CD4-positive, alpha-beta memory T cell (primary cell): ENCODE results near the gene SPHK1. TPM values are rescaled to one million over a fixed set of nuclear protein-coding genes. Genes with fewer than 3 reads are reported as not detected.

Experiments used
- CTCF ChIA-PET: fragments of 350-600 bp; sonication (Branson Sonifier 250); formaldehyde crosslinking; loops from one replicate; lab custom pipeline; 2021; ENCODE audit warnings: inconsistent platforms; ENCODE audit not compliant: partially characterized antibody; lab: Charles Lee
- POLR2A ChIA-PET: fragments of 350-600 bp; sonication (Branson Sonifier 250); formaldehyde crosslinking; loops from one replicate; lab custom pipeline; 2021; ENCODE audit not compliant: partially characterized antibody; lab: Charles Lee
- DNase-seq, 5 donors: peaks; one replicate each; pipeline versions ENCODE4 v3.0.0 to v3.0.0-alpha.2; 2020 to 2022; ENCODE audit warnings: mixed read lengths in 1 of 5
- H3K27ac ChIP-seq: one replicate; pipeline ENCODE4 v1.7.0; 2013; ENCODE audit warnings: low read depth, low read length
- H3K27me3 ChIP-seq: 2 replicates; pipeline ENCODE4 v1.7.0; 2013; ENCODE audit warnings: mild to moderate bottlenecking, low read length, moderate library complexity; ENCODE audit not compliant: insufficient read depth
- H3K36me3 ChIP-seq: 2 replicates; pipeline ENCODE4 v1.7.0; 2013; ENCODE audit warnings: mild to moderate bottlenecking, low read length, moderate library complexity; ENCODE audit not compliant: insufficient read depth
- H3K4me1 ChIP-seq: 2 replicates; pipeline ENCODE4 v1.7.0; 2013; ENCODE audit warnings: mild to moderate bottlenecking, low read length, moderate library complexity; ENCODE audit not compliant: insufficient read depth
- H3K4me3 ChIP-seq, 2 donors: one replicate each; pipeline ENCODE4 v1.7.0; 2013; ENCODE audit warnings: low read length in 2 of 2, mild to moderate bottlenecking in 1 of 2
- H3K9me3 ChIP-seq, 2 donors: one replicate each; pipeline ENCODE4 v1.7.0; 2013; ENCODE audit warnings: low read length in 2 of 2, control low read depth in 1 of 2; ENCODE audit not compliant: control insufficient read depth in 1 of 2
- H3K27ac Mint-ChIP-seq, 7 donors: one replicate each; pipeline ENCODE4 v1.8.0; 2020 to 2021; ENCODE audit warnings: mixed read lengths in 7 of 7, mild to moderate bottlenecking in 6 of 7, inconsistent platforms in 3 of 7, moderate library complexity in 3 of 7
- H3K27me3 Mint-ChIP-seq, 2 donors: one replicate each; pipeline ENCODE4 v1.8.0; 2020 to 2021; ENCODE audit warnings: mixed read lengths in 2 of 2
- H3K36me3 Mint-ChIP-seq, 2 donors: one replicate each; pipeline ENCODE4 v1.8.0; 2020 to 2021; ENCODE audit warnings: mixed read lengths in 2 of 2, inconsistent platforms in 1 of 2, mild to moderate bottlenecking in 1 of 2
- H3K4me1 Mint-ChIP-seq, 4 donors: one replicate each; pipeline ENCODE4 v1.8.0; 2020 to 2021; ENCODE audit warnings: mixed read lengths in 4 of 4, mild to moderate bottlenecking in 1 of 4
- H3K4me3 Mint-ChIP-seq, 8 donors: one replicate each; pipeline ENCODE4 v1.8.0; 2020 to 2021; ENCODE audit warnings: mixed read lengths in 8 of 8, mild to moderate bottlenecking in 7 of 8, moderate library complexity in 6 of 8, inconsistent platforms in 3 of 8
- H3K9me3 Mint-ChIP-seq, 8 donors: one replicate each; pipeline ENCODE4 v1.8.0; 2020 to 2021; ENCODE audit warnings: mixed read lengths in 8 of 8, mild to moderate bottlenecking in 5 of 8, inconsistent platforms in 3 of 8, moderate library complexity in 1 of 8
- intact Hi-C: fragments of 100-400 bp; cut with micrococcal nuclease; formaldehyde crosslinking; loops from one replicate; pipeline ENCODE4 v1.15.1; 2023
- polyA plus RNA-seq, 2 donors: library from polyadenylated mRNA; unstranded; fragments of 300-500 nt; fragmentation: Illumina TruSeq; gene quantifications; one replicate each; pipeline ENCODE4 v1.2.3, GENCODE V29; 2021
- total RNA-seq, 2 experiments: library from RNA; stranded (reverse); gene quantifications; one replicate each; pipeline ENCODE4 v1.2.3, GENCODE V29; 2021

Gene SPHK1
- total and polyA plus RNA-seq, 4 experiments from 2014 or later: 0.29 to 0.70 (median 0.67) TPM; not detected in 1

GRCh38 chr17:76434870-76435269, 50.5 kb downstream of the SPHK1 start:
- no peak for DNase-seq
- H3K9me3 ChIP-seq: no peaks in the 10 kb centered on the region
- Mint-ChIP-seq H3K4me1 (peaks cover 15 to 34% (median 24%) of the 10 kb centered on the region in 4 donors), H3K36me3 (peaks cover 7 to 15% of the 10 kb centered on the region in 2 donors), H3K27me3 (no peaks in the 10 kb centered on the region), H3K4me3 (no peak overlapping the region), H3K9me3 (no peaks in the 10 kb centered on the region), H3K27ac (no peak overlapping the region)
- intact Hi-C loops: no loop called here
- no peak overlapping the region for H3K27ac ChIP-seq
- no peak overlapping the region for H3K4me3 ChIP-seq
- no peaks in the 10 kb centered on the region for H3K36me3 ChIP-seq
- CTCF ChIA-PET: interaction anchor here (1.0 to 1.5 kb wide), 4 partner anchors 14 to 135 kb away, joined by 3 to 5 read pairs (median 3); no protein-coding TSS in a partner anchor
- H3K27me3 ChIP-seq: no peaks in the 10 kb centered on the region
- H3K4me1 ChIP-seq: no peaks in the 10 kb centered on the region
- POLR2A ChIA-PET: no interaction called here

- Mint-ChIP-seq H3K4me3 (no peak overlapping the region), H3K36me3 (peaks cover 7 to 13% of the 10 kb centered on the region in 2 donors), H3K4me1 (peaks cover 16 to 40% (median 25%) of the 10 kb centered on the region in 4 donors), H3K27ac (no peak overlapping the region), H3K27me3 (no peaks in the 10 kb centered on the region), H3K9me3 (no peaks in the 10 kb centered on the region)
- Histone ChIP-seq H3K36me3 (no peaks in the 10 kb centered on the region), H3K27ac (no peak overlapping the region), H3K4me3 (no peak overlapping the region), H3K27me3 (no peaks in the 10 kb centered on the region), H3K9me3 (no peaks in the 10 kb centered on the region), H3K4me1 (peaks cover 2% of the 10 kb centered on the region)
- CTCF ChIA-PET: interaction anchor here (0.6 to 1.5 kb wide), 4 partner anchors 20 to 136 kb away, joined by 3 to 5 read pairs (median 3); no protein-coding TSS in a partner anchor
- POLR2A ChIA-PET: no interaction called here
- intact Hi-C loops: no loop called here
- no peak for DNase-seq
These were observed 51.3 kb downstream of the SPHK1 start for GRCh38 chr17:76435751-76436150.

Other genes with a start within 250 kb of the SPHK1 start
- gene FOXJ1, start 243.4 kb upstream of the SPHK1 start, total RNA-seq: under 1 TPM; 0.19 to 0.20 TPM
- gene FOXJ1, start 243.4 kb upstream of the SPHK1 start, polyA plus RNA-seq: not detected
- gene RNF157, start 144.1 kb upstream of the SPHK1 start, total RNA-seq: 10 to 100 TPM; 19.5 to 22.5 TPM
- gene RNF157, start 144.1 kb upstream of the SPHK1 start, polyA plus RNA-seq: 10 to 100 TPM in 1 of 2 donors, 1 to 10 TPM in 1; 4.0 to 20.5 TPM
- 100 to 1,000 TPM; 101 to 103 TPM for gene UBALD2, start 119.3 kb upstream of the SPHK1 start, total RNA-seq
- gene UBALD2, start 119.3 kb upstream of the SPHK1 start, polyA plus RNA-seq: 10 to 100 TPM in 1 of 2 donors, 1 to 10 TPM in 1; 6.2 to 11.1 TPM
- 1 to 10 TPM; 5.3 to 5.5 TPM for gene QRICH2, start 76.3 kb upstream of the SPHK1 start, total RNA-seq
- gene QRICH2, start 76.3 kb upstream of the SPHK1 start, polyA plus RNA-seq: under 1 TPM; 0.21 to 0.52 TPM
- 10 to 100 TPM; 63.4 to 65.8 TPM for gene PRPSAP1, start 30.7 kb upstream of the SPHK1 start, total RNA-seq
- gene PRPSAP1, start 30.7 kb upstream of the SPHK1 start, polyA plus RNA-seq: 10 to 100 TPM; 55.2 to 99.1 TPM
- gene UBE2O, start 68.5 kb downstream of the SPHK1 start, total RNA-seq: 10 to 100 TPM; 42.5 to 43.7 TPM
- gene UBE2O, start 68.5 kb downstream of the SPHK1 start, polyA plus RNA-seq: 10 to 100 TPM in 1 of 2 donors, 1 to 10 TPM in 1; 4.5 to 14.6 TPM
- gene AANAT, start 83.0 kb downstream of the SPHK1 start, total RNA-seq: not detected
- gene AANAT, start 83.0 kb downstream of the SPHK1 start, polyA plus RNA-seq: not detected
- 10 to 100 TPM; 50.0 to 62.2 TPM for gene RHBDF2, start 116.8 kb downstream of the SPHK1 start, total RNA-seq
- 10 to 100 TPM in 1 of 2 donors, 1 to 10 TPM in 1; 5.4 to 15.2 TPM for gene RHBDF2, start 116.8 kb downstream of the SPHK1 start, polyA plus RNA-seq
- gene CYGB, start 153.1 kb downstream of the SPHK1 start, total RNA-seq: not detected
- not detected for gene CYGB, start 153.1 kb downstream of the SPHK1 start, polyA plus RNA-seq
- not detected for gene PRCD, start 155.4 kb downstream of the SPHK1 start, total RNA-seq
- not detected for gene PRCD, start 155.4 kb downstream of the SPHK1 start, polyA plus RNA-seq
- 1 to 10 TPM; 3.3 to 3.6 TPM for gene ST6GALNAC2, start 201.3 kb downstream of the SPHK1 start, total RNA-seq
- gene ST6GALNAC2, start 201.3 kb downstream of the SPHK1 start, polyA plus RNA-seq: 1 to 10 TPM in 1 of 2 donors, under 1 TPM in 1; 0.95 to 2.4 TPM